LHCN-M2 (cell line): ENCODE data around the gene CD300LB. TPM values are rescaled to one million over a fixed set of nuclear protein-coding genes. Genes with fewer than 3 reads are reported as not detected.
"Not testable (repeated sequence)": the region's sequence is repeated elsewhere in the genome, so short reads cannot be mapped to it uniquely, and the experiment has no call there.

Experiments used
- DNase-seq: peaks from one replicate; pipeline ENCODE4 v3.0.0-alpha.2; 2012; ENCODE audit warnings: low read depth
- total RNA-seq: library from RNA; depleted of rRNA; stranded (reverse); fragments of >200 nt; gene quantifications from 2 replicates; pipeline ENCODE4 v1.2.3, GENCODE V29; 2014

The CD300LB gene
- total RNA-seq, 1 experiment from 2014 or later, result not detected

- no peak for DNase-seq
These were observed 5.4 kb downstream of the CD300LB start for GRCh38 chr17:74525781-74526288.

GRCh38 chr17:74525465-74525725 lies 5.9 kb downstream of the CD300LB start:
- DNase-seq, result no peak

GRCh38 chr17:74524653-74525464 lies 6.4 kb downstream of the CD300LB start:
- no peak for DNase-seq

- DNase-seq, result no peak
These were observed 8.0 kb downstream of the CD300LB start for GRCh38 chr17:74523308-74523707.

GRCh38 chr17:74522381-74523105 lies 8.7 kb downstream of the CD300LB start:
- DNase-seq, result no peak

- DNase-seq, result no peak
These were observed 9.5 kb downstream of the CD300LB start for GRCh38 chr17:74521701-74522201.

GRCh38 chr17:74520790-74521480 lies 10.3 kb downstream of the CD300LB start:
- DNase-seq, result no peak

GRCh38 chr17:74520016-74520434 lies 11.2 kb downstream of the CD300LB start:
- DNase-seq, result no peak

- not testable (repeated sequence) for DNase-seq
These were observed 12.8 kb downstream of the CD300LB start for GRCh38 chr17:74518413-74518981.

GRCh38 chr17:74516561-74517328 lies 14.5 kb downstream of the CD300LB start:
- DNase-seq, result no peak

- no peak for DNase-seq
These were observed 15.3 kb downstream of the CD300LB start for GRCh38 chr17:74515941-74516340.

- no peak for DNase-seq
These were observed 16.5 kb downstream of the CD300LB start for GRCh38 chr17:74514632-74515334.

- DNase-seq, result peak; percentile 41
These were observed 17.2 kb downstream of the CD300LB start for GRCh38 chr17:74513987-74514631.

GRCh38 chr17:74512624-74513091 lies 18.6 kb downstream of the CD300LB start:
- DNase-seq, result no peak

- DNase-seq, result no peak
These were observed 19.2 kb downstream of the CD300LB start for GRCh38 chr17:74512036-74512435.

GRCh38 chr17:74508156-74508555 lies 23.1 kb downstream of the CD300LB start:
- DNase-seq, result no peak

GRCh38 chr17:74503949-74504348 lies 27.3 kb downstream of the CD300LB start:
- not testable (repeated sequence) for DNase-seq

GRCh38 chr17:74502861-74503260 lies 28.4 kb downstream of the CD300LB start:
- no peak for DNase-seq

GRCh38 chr17:74499992-74500391 lies 31.3 kb downstream of the CD300LB start:
- DNase-seq, result no peak

GRCh38 chr17:74497471-74497870 lies 33.8 kb downstream of the CD300LB start:
- DNase-seq, result no peak
